ENCODE data around the gene MYO18B. TPM values are rescaled to one million over a fixed set of nuclear protein-coding genes. Genes with fewer than 3 reads are reported as not detected.
A peak's percentile ranks its signal among the peaks of the same experiment; 100 is the strongest.

Gene MYO18B
- total RNA-seq, 1 experiment from 2014 or later: 0.03 TPM

DNA sequence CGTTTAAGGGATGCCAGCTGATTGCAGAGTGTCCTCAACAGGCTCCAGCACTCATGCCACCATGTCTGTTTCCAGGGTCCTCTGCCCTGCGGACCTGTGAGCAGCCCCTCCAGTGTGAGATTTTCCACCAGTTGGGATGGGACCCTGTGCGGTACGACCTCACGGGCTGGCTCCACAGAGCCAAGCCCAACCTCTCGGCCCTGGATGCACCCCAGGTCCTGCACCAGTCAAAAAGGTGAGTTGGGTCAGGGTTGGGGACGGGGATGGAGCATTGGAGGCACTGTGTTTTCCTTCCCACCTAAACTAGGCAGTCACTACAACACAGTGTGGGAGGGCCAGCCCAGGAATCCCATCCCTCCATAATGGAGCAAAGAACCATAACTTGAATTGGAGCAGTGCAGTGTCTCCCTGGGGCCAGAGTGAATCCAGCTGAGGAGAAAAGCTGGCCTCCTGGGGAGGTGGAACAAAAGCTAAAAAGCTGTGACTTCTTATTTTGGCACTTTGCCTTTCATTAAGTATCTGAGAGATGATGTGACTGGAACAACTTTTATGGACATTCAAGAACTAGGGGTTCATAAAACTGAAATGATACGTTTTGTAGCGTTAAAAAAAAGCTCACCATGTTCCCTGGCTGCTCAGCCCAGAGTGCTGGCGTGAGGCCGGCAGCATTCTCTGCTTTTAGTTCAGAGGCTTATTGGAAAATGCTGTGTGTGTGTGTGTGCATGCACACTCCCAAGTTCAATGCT, 101.8 kb downstream of the MYO18B start:
- H3K27me3 ChIP-seq (ENCODE audit: control insufficient read depth, insufficient read depth, low read length): no peaks in the 10 kb centered on the region
- no peak overlapping the region for H3K4me3 ChIP-seq (ENCODE audit: insufficient read depth, low read depth, low read length)
- no peaks in the 10 kb centered on the region for H3K36me3 ChIP-seq (replicated peaks; ENCODE audit: control insufficient read depth, insufficient read depth, low read length)
- no peak for DNase-seq

DNA sequence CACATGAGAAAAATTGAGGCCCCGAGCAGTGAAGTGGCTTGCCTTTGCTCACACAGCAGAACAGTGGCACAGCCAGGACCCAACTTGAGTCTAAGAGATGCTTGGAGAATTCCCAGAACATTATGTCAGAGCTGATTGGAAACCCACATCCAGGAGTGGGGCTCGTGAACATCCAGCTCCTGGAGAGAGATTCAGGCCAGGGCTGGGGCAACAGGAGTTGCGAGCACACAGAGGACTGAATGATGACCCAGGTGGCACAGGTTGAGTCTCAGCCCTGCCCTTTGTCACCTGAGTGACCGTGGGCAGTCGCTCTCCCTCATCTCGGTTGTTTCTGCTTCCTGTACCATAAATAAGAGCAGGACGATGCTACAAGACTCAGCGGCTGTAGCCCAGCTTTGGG, 102.6 kb downstream of the MYO18B start:
- no peak for DNase-seq
- Histone ChIP-seq H3K4me3 (ENCODE audit: insufficient read depth, low read depth, low read length) (no peak overlapping the region), H3K36me3 (replicated peaks; ENCODE audit: control insufficient read depth, insufficient read depth, low read length) (no peaks in the 10 kb centered on the region), H3K27me3 (ENCODE audit: control insufficient read depth, insufficient read depth, low read length) (no peaks in the 10 kb centered on the region)

DNA sequence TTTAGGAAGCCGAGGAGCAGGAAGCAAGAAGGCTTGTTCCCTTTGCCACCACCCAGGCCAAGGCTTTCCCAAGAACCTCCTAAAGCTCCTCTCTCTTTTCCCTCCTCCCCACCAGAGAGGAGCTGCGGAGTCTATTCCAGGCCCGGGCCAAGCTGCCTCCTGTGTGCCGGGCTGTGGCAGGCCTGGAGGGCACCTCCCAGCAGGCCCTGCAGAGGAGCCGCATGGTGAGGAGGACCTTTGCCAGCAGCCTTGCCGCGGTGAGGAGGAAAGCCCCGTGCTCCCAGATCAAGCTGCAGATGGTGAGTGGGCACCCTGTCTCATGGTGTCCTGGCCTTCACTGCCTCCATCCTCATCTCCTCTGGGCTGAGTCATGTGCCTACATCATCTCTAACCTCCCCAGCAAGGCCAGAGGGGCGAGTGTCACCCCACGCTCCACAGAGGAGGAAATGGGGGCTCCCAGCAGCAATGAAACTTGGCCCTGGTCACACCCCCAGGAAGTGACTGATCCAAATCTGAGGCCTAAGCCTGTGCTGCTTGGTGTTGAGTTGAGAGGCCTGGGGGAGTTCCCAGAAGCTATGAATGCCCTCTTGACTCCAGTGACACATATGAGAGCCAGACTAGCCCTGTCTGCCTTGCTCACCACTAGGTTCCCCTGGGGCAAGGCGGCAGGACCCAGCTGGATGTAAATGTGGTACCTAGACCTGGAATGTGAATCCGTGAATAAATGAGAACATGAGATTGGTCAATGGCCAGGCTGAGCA, 104.2 kb downstream of the MYO18B start:
- DNase-seq: no peak
- H3K27me3 ChIP-seq (ENCODE audit: control insufficient read depth, insufficient read depth, low read length): no peaks in the 10 kb centered on the region
- H3K36me3 ChIP-seq (replicated peaks; ENCODE audit: control insufficient read depth, insufficient read depth, low read length): no peaks in the 10 kb centered on the region
- no peak overlapping the region for H3K4me3 ChIP-seq (ENCODE audit: insufficient read depth, low read depth, low read length)

DNA sequence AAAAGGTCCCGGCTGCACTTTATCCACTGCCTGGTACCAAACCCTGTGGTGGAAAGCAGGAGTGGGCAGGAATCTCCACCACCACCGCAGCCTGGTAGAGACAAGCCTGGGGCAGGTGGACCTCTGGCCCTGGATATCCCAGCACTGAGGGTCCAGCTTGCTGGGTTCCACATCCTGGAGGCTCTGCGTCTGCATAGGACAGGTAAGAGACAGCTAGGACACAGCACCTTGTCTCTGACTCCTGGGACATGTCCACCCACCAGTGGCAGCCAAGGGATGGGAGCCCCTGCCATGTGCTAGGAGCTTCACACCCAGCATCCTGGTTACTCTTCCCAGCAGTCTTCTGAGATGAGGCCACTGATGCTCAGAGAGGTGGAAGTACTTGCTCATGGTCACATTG, 105.5 kb downstream of the MYO18B start:
- no peak for DNase-seq
- no peaks in the 10 kb centered on the region for H3K27me3 ChIP-seq (ENCODE audit: control insufficient read depth, insufficient read depth, low read length)
- no peaks in the 10 kb centered on the region for H3K36me3 ChIP-seq (replicated peaks; ENCODE audit: control insufficient read depth, insufficient read depth, low read length)
- H3K4me3 ChIP-seq (ENCODE audit: insufficient read depth, low read depth, low read length): no peak overlapping the region

- no peak for DNase-seq
- Histone ChIP-seq H3K27me3 (ENCODE audit: control insufficient read depth, insufficient read depth, low read length) (no peaks in the 10 kb centered on the region; the same call in 1 of the 2 replicates), H3K4me3 (ENCODE audit: insufficient read depth, low read depth, low read length) (no peak overlapping the region), H3K36me3 (replicated peaks; ENCODE audit: control insufficient read depth, insufficient read depth, low read length) (no peaks in the 10 kb centered on the region)
These were observed 107.0 kb downstream of the MYO18B start for GRCh38 chr22:25848954-25849353.

GRCh38 chr22:25849522-25849921, 107.5 kb downstream of the MYO18B start:
- Histone ChIP-seq H3K4me3 (ENCODE audit: insufficient read depth, low read depth, low read length) (no peak overlapping the region), H3K27me3 (ENCODE audit: control insufficient read depth, insufficient read depth, low read length) (no peaks in the 10 kb centered on the region; the same call in 1 of the 2 replicates), H3K36me3 (replicated peaks; ENCODE audit: control insufficient read depth, insufficient read depth, low read length) (no peaks in the 10 kb centered on the region)
- no peak for DNase-seq

DNA sequence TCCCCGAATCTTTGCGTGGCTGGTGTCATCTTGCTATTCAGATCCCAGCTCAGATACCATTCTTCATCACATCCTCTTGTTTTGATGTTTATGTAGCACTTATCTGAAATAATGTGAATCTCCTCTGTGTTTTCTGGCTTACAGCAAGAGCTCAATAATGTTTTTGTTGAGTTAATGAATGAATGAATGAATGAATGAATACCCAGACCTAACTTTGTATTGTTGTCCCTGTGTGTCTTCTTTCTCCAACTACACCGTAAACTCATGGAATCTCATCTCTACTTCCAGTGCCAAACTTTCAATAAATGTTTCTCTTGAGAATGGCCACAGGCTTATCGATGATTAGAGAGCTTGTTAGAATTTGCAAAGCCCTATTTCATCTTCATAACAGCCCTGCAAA, 110.2 kb downstream of the MYO18B start:
- Histone ChIP-seq H3K36me3 (replicated peaks; ENCODE audit: control insufficient read depth, insufficient read depth, low read length) (no peaks in the 10 kb centered on the region), H3K27me3 (ENCODE audit: control insufficient read depth, insufficient read depth, low read length) (no peaks in the 10 kb centered on the region; the same call in 1 of the 2 replicates), H3K4me3 (ENCODE audit: insufficient read depth, low read depth, low read length) (no peak overlapping the region)
- no peak for DNase-seq

GRCh38 chr22:25853078-25853477, 111.1 kb downstream of the MYO18B start:
- no peak for DNase-seq
- Histone ChIP-seq H3K27me3 (ENCODE audit: control insufficient read depth, insufficient read depth, low read length) (no peaks in the 10 kb centered on the region; the same call in 1 of the 2 replicates), H3K4me3 (ENCODE audit: insufficient read depth, low read depth, low read length) (no peak overlapping the region), H3K36me3 (replicated peaks; ENCODE audit: control insufficient read depth, insufficient read depth, low read length) (no peaks in the 10 kb centered on the region)

DNA sequence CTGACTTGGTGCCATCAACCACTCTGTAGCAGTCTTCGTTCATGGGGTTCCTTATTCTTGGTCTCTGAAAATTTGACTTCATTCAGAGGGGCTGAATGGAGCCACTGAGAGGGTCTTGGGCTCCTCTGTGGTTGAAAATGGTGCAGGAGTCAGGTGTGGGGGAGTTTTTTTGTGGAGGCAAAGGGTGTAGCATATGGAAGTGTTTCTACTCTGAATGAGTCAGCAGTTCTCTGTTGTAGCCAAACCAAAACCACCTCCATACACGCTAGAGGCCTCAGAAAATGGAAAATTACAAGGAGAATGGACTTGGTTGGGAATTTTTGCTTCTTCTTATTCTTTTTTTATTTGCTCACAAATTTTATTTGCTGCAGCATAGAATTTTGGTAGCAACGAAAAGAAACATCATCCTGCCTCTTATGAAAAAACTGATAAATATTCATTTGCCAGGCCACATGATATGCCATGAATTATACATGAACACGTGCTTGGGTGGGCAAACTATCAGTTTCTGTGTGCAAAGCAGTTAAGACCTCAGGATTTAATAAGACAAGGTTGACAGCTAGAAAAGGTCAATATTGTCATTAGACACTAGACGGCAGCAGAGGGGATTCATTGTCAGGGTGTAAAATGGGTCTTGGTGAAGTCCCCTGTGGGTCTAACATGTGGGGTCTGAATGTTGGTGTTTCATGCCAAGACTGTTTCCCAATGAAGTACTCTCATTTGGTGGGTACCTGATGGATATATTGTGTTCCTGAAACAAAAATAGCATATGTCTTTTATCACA, 111.7 kb downstream of the MYO18B start:
- Histone ChIP-seq H3K4me3 (ENCODE audit: insufficient read depth, low read depth, low read length) (no peak overlapping the region), H3K36me3 (replicated peaks; ENCODE audit: control insufficient read depth, insufficient read depth, low read length) (no peaks in the 10 kb centered on the region), H3K27me3 (ENCODE audit: control insufficient read depth, insufficient read depth, low read length) (no peaks in the 10 kb centered on the region; the same call in 1 of the 2 replicates)
- peak; percentile 42 for DNase-seq

- no peaks in the 10 kb centered on the region for H3K27me3 ChIP-seq (ENCODE audit: control insufficient read depth, insufficient read depth, low read length)
- H3K4me3 ChIP-seq (ENCODE audit: insufficient read depth, low read depth, low read length): no peak overlapping the region
- H3K36me3 ChIP-seq (replicated peaks; ENCODE audit: control insufficient read depth, insufficient read depth, low read length): no peaks in the 10 kb centered on the region
- DNase-seq: no peak
These were observed 127.8 kb downstream of the MYO18B start for GRCh38 chr22:25869771-25870170.

- Histone ChIP-seq H3K36me3 (replicated peaks; ENCODE audit: control insufficient read depth, insufficient read depth, low read length) (no peaks in the 10 kb centered on the region), H3K4me3 (ENCODE audit: insufficient read depth, low read depth, low read length) (no peak overlapping the region), H3K27me3 (ENCODE audit: control insufficient read depth, insufficient read depth, low read length) (no peaks in the 10 kb centered on the region)
- no peak for DNase-seq
These were observed 132.3 kb downstream of the MYO18B start for GRCh38 chr22:25874327-25874726.

DNA sequence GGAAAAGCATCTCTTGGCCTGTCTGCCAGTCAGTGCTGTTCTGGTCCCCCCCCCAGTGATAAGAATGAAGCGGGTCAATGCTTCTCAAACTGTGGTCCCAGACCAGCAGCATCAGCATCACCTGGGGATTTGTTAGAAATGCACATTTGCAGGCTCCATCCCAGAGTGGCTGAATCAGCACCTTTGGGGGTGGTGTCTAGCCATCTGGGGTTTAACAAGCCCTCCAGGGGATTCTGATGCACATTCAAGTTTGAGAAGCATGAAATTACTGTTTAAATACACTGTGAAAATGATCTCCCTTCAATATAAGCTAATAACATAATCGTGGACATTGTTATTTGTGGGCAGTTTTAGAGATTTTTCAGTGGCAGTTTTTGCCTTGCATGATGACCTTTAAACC, 133.5 kb downstream of the MYO18B start:
- no peaks in the 10 kb centered on the region for H3K27me3 ChIP-seq (ENCODE audit: control insufficient read depth, insufficient read depth, low read length)
- no peaks in the 10 kb centered on the region for H3K36me3 ChIP-seq (replicated peaks; ENCODE audit: control insufficient read depth, insufficient read depth, low read length)
- DNase-seq: no peak
- H3K4me3 ChIP-seq (ENCODE audit: insufficient read depth, low read depth, low read length): no peak overlapping the region

GRCh38 chr22:25876871-25877270, 134.9 kb downstream of the MYO18B start:
- Histone ChIP-seq H3K4me3 (ENCODE audit: insufficient read depth, low read depth, low read length) (no peak overlapping the region), H3K27me3 (ENCODE audit: control insufficient read depth, insufficient read depth, low read length) (no peaks in the 10 kb centered on the region), H3K36me3 (replicated peaks; ENCODE audit: control insufficient read depth, insufficient read depth, low read length) (no peaks in the 10 kb centered on the region)
- DNase-seq: no peak

DNA sequence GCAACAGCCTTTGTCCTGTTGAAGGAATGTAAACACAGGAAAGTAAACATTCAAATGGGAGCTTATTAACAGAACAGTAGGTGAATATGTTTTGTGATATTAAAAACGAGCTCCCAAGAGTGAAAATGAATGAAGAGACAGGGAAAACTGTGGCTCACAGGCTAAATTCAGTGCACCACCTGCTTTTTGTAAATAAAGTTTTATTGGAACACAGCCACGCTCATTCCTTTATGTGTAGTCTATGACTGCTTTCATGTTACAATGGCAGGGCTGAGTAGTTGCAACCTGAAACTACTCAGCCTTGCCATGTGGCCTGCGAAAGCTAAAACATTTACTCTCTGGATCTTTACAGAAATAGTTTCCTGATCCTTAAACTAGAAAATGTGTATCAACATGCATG, 136.9 kb downstream of the MYO18B start:
- Histone ChIP-seq H3K27me3 (ENCODE audit: control insufficient read depth, insufficient read depth, low read length) (no peaks in the 10 kb centered on the region), H3K4me3 (ENCODE audit: insufficient read depth, low read depth, low read length) (no peak overlapping the region), H3K36me3 (replicated peaks; ENCODE audit: control insufficient read depth, insufficient read depth, low read length) (no peaks in the 10 kb centered on the region)
- DNase-seq: no peak
